ENCODE results near the gene ANKRD36C.
"Not testable (repeated sequence)": the region's sequence is repeated elsewhere in the genome, so short reads cannot be mapped to it uniquely, and the experiment has no call there.

ANKRD36C gene

GRCh38 chr2:96006248-96006647 lies 14.6 kb upstream of the ANKRD36C start:
- DNase-seq, result not testable (repeated sequence)

- DNase-seq, result peak; percentile 57 to 81
Measured at GRCh38 chr2:95992520-95993272, 1.1 kb upstream of the ANKRD36C start.

DNA sequence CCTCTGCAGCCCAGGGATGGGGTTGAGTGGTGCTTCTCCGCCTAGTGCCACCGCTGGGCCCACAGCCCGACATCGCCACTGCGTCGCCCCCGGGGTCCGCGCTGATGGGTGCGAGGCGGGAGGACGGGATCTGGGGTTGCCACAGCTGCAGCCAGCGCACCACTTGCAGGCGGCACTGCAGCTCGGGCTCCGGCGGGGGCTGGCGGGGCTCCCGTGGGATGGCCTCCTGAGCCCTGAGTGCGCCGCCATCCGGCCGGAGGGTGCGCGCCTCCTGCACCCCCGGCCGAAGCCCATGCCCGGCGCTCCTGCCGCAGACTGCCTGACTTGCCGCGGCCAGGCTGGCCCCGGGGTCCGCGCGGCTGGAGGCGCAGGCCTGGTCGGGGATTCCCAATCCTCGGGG lies 478 bp upstream of the ANKRD36C start:
- DNase-seq, result peak; percentile 12 to 38

DNA sequence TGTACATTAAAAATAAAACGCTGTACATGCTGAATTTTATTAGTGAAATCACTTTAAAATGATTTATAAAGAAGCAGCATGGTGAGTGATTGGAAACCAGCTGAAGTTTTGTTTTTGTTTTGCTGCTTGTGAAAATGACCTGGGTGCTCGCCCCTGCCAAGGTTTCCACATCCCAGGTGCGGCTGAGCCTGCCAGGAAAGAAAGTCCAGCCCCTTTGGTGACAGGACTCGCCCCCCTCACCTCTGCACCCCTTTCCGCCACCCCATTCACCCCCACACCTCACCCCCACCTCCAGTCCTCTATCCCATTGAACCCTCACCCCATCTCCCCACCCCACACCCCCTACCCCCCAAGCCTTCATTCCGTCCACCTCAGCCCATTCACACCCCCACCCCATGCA lies 740 bp downstream of the ANKRD36C start:
- peak in 1 of 2 donors; percentile 28 for DNase-seq

GRCh38 chr2:95951662-95952061 lies 40.0 kb downstream of the ANKRD36C start:
- DNase-seq, result not testable (repeated sequence)

- DNase-seq, result not testable (repeated sequence)
Measured at GRCh38 chr2:95948039-95948438, 43.6 kb downstream of the ANKRD36C start.

DNA sequence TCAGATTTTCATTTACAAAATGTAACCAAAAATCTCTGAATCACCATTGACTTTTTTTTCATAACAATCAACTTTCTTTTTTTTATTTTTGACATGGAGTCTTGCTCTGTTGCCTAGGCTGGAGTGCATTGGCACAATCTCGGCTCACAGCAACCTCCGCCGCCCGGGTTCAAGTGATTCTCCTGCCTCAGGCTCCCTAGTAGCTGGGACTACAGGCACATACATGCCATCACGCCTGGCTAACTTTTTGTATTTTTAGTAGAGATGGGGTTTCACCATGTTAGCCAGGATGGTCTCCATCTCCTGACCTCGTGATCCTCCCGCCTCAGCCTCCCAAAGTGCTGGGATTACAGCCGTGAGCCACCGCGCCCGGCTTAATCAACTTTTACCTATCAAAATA lies 51.7 kb downstream of the ANKRD36C start:
- DNase-seq, result not testable (repeated sequence)

- not testable (repeated sequence) for DNase-seq
Measured at GRCh38 chr2:95930740-95931139, 60.9 kb downstream of the ANKRD36C start.

DNA sequence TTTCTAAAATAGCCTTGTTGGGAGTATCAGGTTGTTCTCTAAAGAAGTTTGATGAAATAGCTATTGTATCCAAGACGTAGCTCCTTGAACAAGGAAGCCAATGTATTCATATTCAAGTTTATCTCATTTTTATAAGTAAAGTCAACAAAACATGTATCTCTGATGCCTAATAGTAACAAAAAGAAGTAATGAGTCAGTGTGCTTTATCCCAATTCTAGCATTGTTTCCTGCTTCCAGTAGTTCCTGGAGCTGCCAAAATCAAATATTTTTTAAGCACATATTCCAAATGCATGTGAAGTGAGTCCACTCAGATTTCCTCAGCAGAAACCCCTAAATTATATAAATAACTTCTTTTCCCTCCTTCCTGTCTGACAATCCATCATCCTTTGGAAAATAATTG lies 74.6 kb downstream of the ANKRD36C start:
- DNase-seq, result not testable (repeated sequence)

GRCh38 chr2:95915131-95915530 lies 76.5 kb downstream of the ANKRD36C start:
- DNase-seq, result not testable (repeated sequence)

DNA sequence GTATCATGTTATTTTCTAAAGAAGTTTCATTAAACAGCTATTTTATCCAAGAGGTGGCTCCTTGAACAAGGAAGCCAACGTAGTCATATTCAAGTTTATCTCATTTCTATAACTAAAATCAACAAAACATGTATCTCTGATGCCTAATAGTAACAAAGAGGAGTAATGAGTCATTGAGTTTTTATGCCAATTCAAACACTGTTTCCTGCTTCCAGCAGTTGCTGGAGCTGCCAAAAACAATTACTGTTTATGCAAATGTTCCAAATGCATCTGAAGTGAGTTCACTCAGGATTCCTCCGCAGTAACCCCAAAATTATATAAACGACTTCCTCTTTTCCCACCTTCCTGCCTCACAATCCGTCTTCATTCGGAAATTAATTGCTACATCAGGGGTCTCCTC lies 80.2 kb downstream of the ANKRD36C start:
- DNase-seq, result not testable (repeated sequence)

- not testable (repeated sequence) for DNase-seq
Measured at GRCh38 chr2:95894443-95894842, 97.2 kb downstream of the ANKRD36C start.

DNA sequence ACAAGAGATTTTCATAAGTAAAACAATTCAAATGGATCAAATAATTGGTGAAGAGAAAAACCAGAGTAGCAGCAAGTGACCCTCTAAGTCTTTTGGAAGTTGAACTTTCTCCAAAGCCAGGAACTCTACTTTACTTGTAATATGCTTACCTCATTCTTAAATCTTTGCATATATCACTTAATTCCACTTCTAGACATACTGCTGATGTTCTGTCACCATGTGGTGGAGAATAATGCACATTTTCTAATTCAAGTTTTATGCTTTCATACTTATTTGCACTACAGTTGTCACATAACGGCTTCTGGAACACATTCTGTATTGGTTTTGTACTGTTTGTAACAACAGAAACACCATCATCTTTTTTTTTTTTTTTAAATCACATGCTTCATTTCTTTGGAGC lies 123.7 kb downstream of the ANKRD36C start:
- DNase-seq, result not testable (repeated sequence)

DNA sequence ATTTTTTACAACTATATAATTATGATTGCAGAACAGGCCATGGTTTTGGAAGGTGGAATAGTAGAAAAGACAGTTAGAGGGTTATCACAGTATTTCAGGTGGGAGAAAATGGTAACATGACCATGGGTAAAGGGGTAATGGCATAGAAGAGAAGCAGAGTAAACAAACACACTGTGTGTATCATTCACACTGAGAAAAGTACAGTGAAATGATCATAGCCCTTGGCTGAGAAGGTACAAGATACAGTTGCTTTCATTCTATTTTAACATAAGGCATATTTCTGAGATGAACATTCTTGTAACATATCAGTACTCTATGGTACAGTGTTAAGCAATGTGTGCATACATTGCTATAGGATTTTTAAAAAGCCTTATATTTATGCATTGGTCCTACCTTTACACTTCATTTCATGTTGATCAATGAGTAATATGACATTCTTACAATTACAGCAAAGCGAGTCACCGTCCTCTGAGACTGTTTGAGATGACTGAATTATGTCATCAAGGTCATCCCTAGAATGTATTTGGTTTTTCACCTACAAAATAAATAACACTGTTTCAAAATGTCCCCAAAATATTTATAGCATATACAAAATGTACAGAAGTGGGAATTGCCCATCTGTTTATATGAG lies 124.5 kb downstream of the ANKRD36C start:
- DNase-seq, result not testable (repeated sequence)

- DNase-seq, result not testable (repeated sequence)
Measured at GRCh38 chr2:95862121-95862520, 129.5 kb downstream of the ANKRD36C start.

GRCh38 chr2:95836151-95836550 lies 155.5 kb downstream of the ANKRD36C start:
- DNase-seq, result no peak

- DNase-seq, result not testable (repeated sequence)
Measured at GRCh38 chr2:95834077-95835013, 157.3 kb downstream of the ANKRD36C start.

DNA sequence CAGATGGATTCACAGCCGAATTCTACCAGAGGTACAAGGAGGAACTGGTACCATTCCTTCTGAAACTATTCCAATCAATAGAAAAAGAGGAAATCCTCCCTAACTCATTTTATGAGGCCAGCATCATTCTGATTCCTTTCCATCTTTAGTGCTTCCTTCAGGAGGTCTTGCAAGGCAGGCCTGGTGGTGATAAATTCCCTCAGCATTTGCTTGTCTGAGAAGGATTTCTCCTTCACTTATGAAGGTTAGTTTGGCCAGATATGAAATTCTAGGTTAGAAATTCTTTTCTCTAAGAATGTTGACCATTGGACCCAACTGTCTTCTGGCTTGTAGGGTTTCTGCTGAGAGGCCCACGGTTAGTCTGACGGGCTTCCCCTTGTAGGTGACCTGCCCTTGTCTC lies 167.4 kb downstream of the ANKRD36C start:
- DNase-seq, result not testable (repeated sequence)

DNA sequence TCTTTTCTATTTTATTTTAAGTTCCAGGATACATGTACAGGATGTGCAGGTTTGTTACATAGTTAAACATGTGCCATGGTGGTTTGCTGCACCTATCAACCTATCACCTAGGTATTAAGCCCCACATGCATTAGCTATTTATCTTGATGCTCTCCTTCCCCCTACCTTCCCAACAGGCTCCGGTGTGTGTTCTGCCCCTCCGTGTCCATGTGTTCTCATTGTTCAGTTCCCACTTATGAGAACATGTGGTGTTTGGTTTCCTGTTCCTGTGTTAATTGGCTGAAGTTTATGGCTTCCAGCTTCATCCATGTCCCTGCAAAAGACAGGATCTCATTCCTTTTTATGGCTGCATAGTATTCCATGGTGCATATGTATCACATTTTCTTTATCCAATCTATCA lies 174.1 kb downstream of the ANKRD36C start:
- DNase-seq, result not testable (repeated sequence)

DNA sequence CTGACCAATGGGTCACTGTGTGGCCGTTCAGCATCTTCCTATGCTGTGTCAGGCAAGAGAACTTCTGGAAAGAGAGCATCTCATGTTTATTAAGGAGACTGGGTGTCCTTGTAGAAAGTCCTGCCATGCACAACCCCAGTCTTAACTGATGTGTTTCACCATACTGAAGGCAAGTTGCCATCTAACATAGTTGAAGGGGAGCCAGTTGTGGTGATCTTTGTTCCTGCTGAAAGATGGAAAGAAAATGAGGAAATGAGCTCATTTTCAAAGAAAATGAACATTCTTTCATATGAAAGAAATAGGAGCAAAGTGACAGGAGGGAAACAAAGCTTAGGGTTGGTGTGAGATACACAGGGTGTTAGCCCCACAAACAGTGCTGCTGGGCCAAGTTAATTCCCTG lies 178.3 kb downstream of the ANKRD36C start:
- not testable (repeated sequence) for DNase-seq

DNA sequence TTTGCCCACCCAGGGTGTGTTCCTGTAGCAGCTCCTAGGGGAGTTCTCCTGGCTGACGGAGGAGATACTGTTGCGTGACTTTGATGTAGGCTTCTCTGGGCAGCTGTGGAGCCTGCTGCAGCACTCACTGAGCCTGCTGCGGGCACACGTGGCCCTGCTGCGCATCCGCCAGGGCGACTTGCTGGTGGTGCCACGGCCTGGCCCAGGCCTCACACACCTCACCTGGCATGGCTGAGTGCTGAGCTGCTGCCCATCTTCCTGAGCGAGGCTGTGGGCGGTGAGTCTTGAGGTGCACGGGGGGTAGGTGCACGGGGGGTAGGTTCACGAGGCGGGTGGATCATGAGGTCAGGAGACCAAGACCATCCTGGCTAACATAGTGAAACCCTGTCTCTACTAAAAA lies 191.7 kb downstream of the ANKRD36C start:
- no peak for DNase-seq

- DNase-seq, result not testable (repeated sequence)
Measured at GRCh38 chr2:95799147-95799889, 192.3 kb downstream of the ANKRD36C start.
